Heart right ventricle (tissue), 16 donors: Measurements from ENCODE around the gene AUTS2. TPM values are rescaled to one million over a fixed set of nuclear protein-coding genes. Genes with fewer than 3 reads are reported as not detected.
A peak's percentile ranks its signal among the peaks of the same experiment; 100 is the strongest.

ENCODE experiments used
- ATAC-seq, 8 donors: fragments of 200-7000 bp; cut with Tn5 transposase; one replicate each; pipeline ENCODE4 v1.9.1; 2020; ENCODE audit warnings: mild to moderate bottlenecking in 8 of 8, moderate library complexity in 8 of 8, moderate number of reproducible peaks in 1 of 8
- DNase-seq, 2 donors: peaks; one replicate each; pipeline ENCODE4 v3.0.0-alpha.2; 2020
- H3K27ac ChIP-seq, 10 donors: fragments of 200-600 bp; sonication (generic) in 2 of 10; one replicate each; pipeline versions ENCODE4 v1.5.0 to v1.8.0; 2020 to 2022; ENCODE audit warnings: mild to moderate bottlenecking in 3 of 10
- H3K27me3 ChIP-seq, 7 donors: fragments of 200-600 bp; one replicate each; pipeline ENCODE4 v1.8.0; 2021 to 2022; ENCODE audit warnings: mild to moderate bottlenecking in 2 of 7
- H3K36me3 ChIP-seq, 9 donors: fragments of 200-600 bp; sonication (generic) in 1 of 9; one replicate each; pipeline versions ENCODE4 v1.5.0 to v1.8.0; 2020 to 2022; ENCODE audit warnings: mild to moderate bottlenecking in 2 of 9
- H3K4me1 ChIP-seq, 9 donors: fragments of 200-600 bp; sonication (generic) in 1 of 9; one replicate each; pipeline versions ENCODE4 v1.5.0 to v1.8.0; 2020 to 2022; ENCODE audit warnings: mild to moderate bottlenecking in 4 of 9
- H3K4me3 ChIP-seq, 10 donors: fragments of 200-600 bp; sonication (generic) in 2 of 10; one replicate each; pipeline versions ENCODE4 v1.5.0 to v1.8.0; 2020 to 2022; ENCODE audit warnings: mild to moderate bottlenecking in 7 of 10, moderate library complexity in 2 of 10
- H3K9me3 ChIP-seq, 11 donors: fragments of 200-600 bp in 10 of 11; sonication (generic) in 2 of 11; one replicate each; pipeline versions ENCODE4 v1.5.0 to v1.8.0; 2013 to 2022; ENCODE audit warnings: mild to moderate bottlenecking in 2 of 11, control low read depth in 1 of 11, moderate library complexity in 1 of 11
- CTCF ChIP-seq, 9 donors: fragments of 200-600 bp; sonication (generic) in 2 of 9; IDR thresholded peaks; one replicate each; pipeline versions ENCODE4 v1.5.0 to v1.8.0; 2021 to 2022; ENCODE audit warnings: antibody characterized with exemption in 9 of 9, mild to moderate bottlenecking in 5 of 9, moderate library complexity in 1 of 9
- WGBS, 2 donors: extraction: QIAGEN DNeasy Blood & Tissue Kit; methylation state at CpG; one replicate each; pipeline ENCODE4 v1.1.7; 2013; ENCODE audit warnings: inconsistent platforms in 1 of 2; 5-methylcytosine and 5-hydroxymethylcytosine counted together
- intact Hi-C, 10 donors: fragments of 100-400 bp; cut with DNase I; formaldehyde crosslinking; loops; one replicate each; pipeline versions ENCODE4 v1.11.1 to v1.14.2; 2022
- polyA plus RNA-seq, 2 donors: library from polyadenylated mRNA; stranded (reverse); fragments of 200-250 nt; gene quantifications; one replicate each; pipeline ENCODE4 v1.2.3, GENCODE V29; 2013
- total RNA-seq, 10 donors: library from RNA; stranded (reverse); fragmentation: NEBNext Ultra II Directional in 3 of 10; extraction: Animal tissue kit (Norgen Biotek cat#: 25700) in 3 of 10; gene quantifications; one replicate each; pipeline versions ENCODE4 v1.2.1 to v1.2.4, GENCODE V29; 2021 to 2023
- donor health status: Arrhythmogenic right ventricular cardiomyopathy.
- donor health status: ischemic (EF 13 %, LVEDD 7.1; RV severe dilation, severe dysfunction).
- donor health status: healthy with polysubstance abuse.
- donor health status: DM: no; HTN: yes; CAD: no.
- donor health status: DM: no; HTN: no; CAD: no.
- donor health status: ischemic (EF 25% LVEDD 6.9; RV normal size, moderate dysfunction).
- donor health status: ischemic (EF 25% LVEDD 5.7; RV mildly dilated, moderate dysfunction).
- donor health status: healthy.
- donor health status: DM: yes; HTN: yes; CAD: no.
- donor health status: Ischemic cardiomyopathy.
- donor health status: ischemic (EF 35%, LVEDD 5.7; RV mildly dilated, moderate dysfunction).
- donor health status: nonischemic (EF 11% LVEDD 7.7; RV severe dilation, severe dysfunction).
- donor health status: DM: yes; HTN: yes; CAD: no.
- donor health status: PGD.
- donor health status: ischemic (EF 29% LVEDD 5.4; RV normal size, mild dysfunction).
- donor health status: nonischemic (EF 23%, LVEDD 6.1; RV moderate dilation, normal function).

AUTS2 gene
- total and polyA plus RNA-seq, 12 donors, result 1.6 to 11.2 (median 7.3) TPM

GRCh38 chr7:70533614-70534013 lies 935.3 kb downstream of the AUTS2 start:
- Histone ChIP-seq H3K9me3 (peaks cover 0 to 6% (median 0%) of the 10 kb centered on the region in 11 donors), H3K27me3 (no peaks in the 10 kb centered on the region), H3K4me3 (no peak overlapping the region), H3K36me3 (no peaks in the 10 kb centered on the region), H3K27ac (no peak overlapping the region), H3K4me1 (peaks cover 0 to 4% (median 0%) of the 10 kb centered on the region in 9 donors)
- 98 to 100% methylated on average over 2 of the region's 2 CpGs for WGBS, 2 donors
- intact Hi-C loops, result no loop called here
- ATAC-seq (peak in 1 of 8 donors; percentile 27), DNase-seq (no peak)
- TF ChIP-seq CTCF (IDR thresholded peaks at IDR 0.05), result no peak

- Histone ChIP-seq H3K27ac (no peak overlapping the region), H3K4me3 (no peak overlapping the region), H3K4me1 (peaks cover 0 to 12% (median 0%) of the 10 kb centered on the region in 9 donors), H3K36me3 (no peaks in the 10 kb centered on the region), H3K27me3 (no peaks in the 10 kb centered on the region), H3K9me3 (no peaks in the 10 kb centered on the region)
- no peak for DNase-seq
- no peak for TF ChIP-seq CTCF (IDR thresholded peaks at IDR 0.05)
- intact Hi-C loops, result no loop called here
- no peak for ATAC-seq
These were observed 940.9 kb downstream of the AUTS2 start for GRCh38 chr7:70539205-70539604.

DNA sequence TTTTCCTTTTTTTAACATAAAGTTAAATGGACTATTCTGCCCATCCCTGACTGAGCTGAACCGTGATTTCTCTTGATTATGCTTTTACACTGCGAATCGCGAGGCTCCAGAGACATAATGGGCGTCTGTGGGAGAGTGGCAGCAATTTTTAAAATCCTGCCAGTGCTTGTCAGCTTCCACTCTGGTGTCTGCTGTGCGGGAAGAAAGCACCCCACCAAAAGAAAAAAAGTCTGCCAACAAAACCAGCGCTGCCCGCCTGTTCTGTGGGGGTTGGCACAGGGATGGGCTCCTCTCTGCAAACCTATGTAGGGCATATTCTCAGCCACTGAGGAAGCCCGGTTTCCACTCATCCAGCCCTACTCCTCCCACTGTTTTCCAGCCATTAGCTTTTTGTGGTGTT lies 941.3 kb downstream of the AUTS2 start:
- Histone ChIP-seq H3K36me3 (no peaks in the 10 kb centered on the region), H3K27me3 (no peaks in the 10 kb centered on the region), H3K4me1 (peaks cover 0 to 12% (median 0%) of the 10 kb centered on the region in 9 donors), H3K9me3 (no peaks in the 10 kb centered on the region), H3K27ac (no peak overlapping the region), H3K4me3 (no peak overlapping the region)
- ATAC-seq (no peak), DNase-seq (no peak)
- WGBS, 2 donors, result 92 to 96% methylated on average over 9 of the region's 9 CpGs
- intact Hi-C loops, result no loop called here
- no peak for TF ChIP-seq CTCF (IDR thresholded peaks at IDR 0.05)

DNA sequence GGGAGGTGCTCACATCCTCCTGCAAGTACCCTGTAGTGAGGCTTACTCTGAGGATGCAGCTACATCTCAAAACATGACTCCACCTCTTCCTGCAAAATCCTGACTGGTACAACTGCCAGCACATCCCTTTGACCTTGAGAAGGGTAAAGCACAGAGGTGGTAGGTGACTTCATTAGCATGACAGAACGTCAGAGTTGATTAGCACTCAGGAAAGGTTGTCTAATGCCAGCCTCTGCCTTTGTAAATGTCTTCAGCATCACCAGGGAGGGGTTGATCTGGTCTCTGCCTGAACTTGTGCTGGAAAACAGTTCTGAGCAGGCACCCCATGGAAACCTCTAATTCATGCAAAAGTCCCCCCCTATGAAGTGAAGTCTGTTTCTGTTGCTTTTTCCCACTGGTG lies 942.4 kb downstream of the AUTS2 start:
- no peak for DNase-seq
- no peak for TF ChIP-seq CTCF (IDR thresholded peaks at IDR 0.05)
- Histone ChIP-seq H3K9me3 (no peaks in the 10 kb centered on the region), H3K27me3 (no peaks in the 10 kb centered on the region), H3K4me3 (no peak overlapping the region), H3K36me3 (no peaks in the 10 kb centered on the region), H3K27ac (no peak overlapping the region), H3K4me1 (peaks cover 0 to 12% (median 0%) of the 10 kb centered on the region in 9 donors)
- no peak for ATAC-seq
- WGBS, 2 donors, result 59 to 61% methylated on average over 1 of the region's 1 CpG
- intact Hi-C loops, result no loop called here
